HepG2 (cell line): Measurements from ENCODE around the gene SLC6A7.

Experiments
- CTCF ChIP-seq: sonication (generic); formaldehyde crosslinking; IDR thresholded peaks from 2 replicates; pipeline ENCODE4 v1.5.0; 2020; ENCODE audit warnings: mild to moderate bottlenecking, missing genetic modification reagents, moderate library complexity
- IRF9 ChIP-seq: sonication (generic); formaldehyde crosslinking; IDR thresholded peaks from 2 replicates; pipeline ENCODE4 v1.8.0; 2022; ENCODE audit warnings: missing genetic modification reagents, mild to moderate bottlenecking, borderline replicate concordance
- NONO ChIP-seq, 2 experiments: fragments of 450-650 bp in 1 of 2; sonication (generic) in 1 of 2; formaldehyde crosslinking in 1 of 2; IDR thresholded peaks in 1 of 2; conservative IDR thresholded peaks in 1 of 2; 2 replicates each; pipeline versions ENCODE4 v1.6.1 to v1.8.0; 2017 to 2022; ENCODE audit warnings: mild to moderate bottlenecking in 1 of 2, missing genetic modification reagents in 1 of 2, moderate library complexity in 1 of 2
- PITX1 ChIP-seq: sonication (generic); formaldehyde crosslinking; IDR thresholded peaks from 2 replicates; pipeline ENCODE4 v1.5.1; 2020; ENCODE audit warnings: mild to moderate bottlenecking, missing genetic modification reagents
- REXO4 ChIP-seq: sonication (generic); formaldehyde crosslinking; IDR thresholded peaks from 2 replicates; pipeline ENCODE4 v1.8.0; 2022; ENCODE audit warnings: missing genetic modification reagents, mild to moderate bottlenecking, borderline replicate concordance
- ZKSCAN1 ChIP-seq: fragments of 150-350 bp; IDR thresholded peaks from 2 replicates; pipeline ENCODE4 v1.6.1; 2014; ENCODE audit warnings: low read length
- ZNF747 ChIP-seq: sonication (generic); formaldehyde crosslinking; IDR thresholded peaks from 2 replicates; pipeline ENCODE4 v1.8.1; 2023; ENCODE audit warnings: missing genetic modification reagents, mild to moderate bottlenecking, borderline replicate concordance
- ZSCAN12 ChIP-seq: sonication (generic); formaldehyde crosslinking; IDR thresholded peaks from 2 replicates; pipeline ENCODE4 v1.9.0; 2021; ENCODE audit warnings: mild to moderate bottlenecking, missing genetic modification reagents
- TF ChIP-seq, protein P1 (sequence below): IDR thresholded peaks from 2 replicates; pipeline ENCODE4 v1.6.1; 2012; ENCODE audit warnings: inconsistent platforms

- no peak for TF ChIP-seq REXO4 (CRISPR knock-in tag)
- TF ChIP-seq PITX1 (CRISPR knock-in tag) = 0 out of 2 replicates have a peak, but pooled peaks have one; percentile 31
- TF ChIP-seq, protein P1, sequence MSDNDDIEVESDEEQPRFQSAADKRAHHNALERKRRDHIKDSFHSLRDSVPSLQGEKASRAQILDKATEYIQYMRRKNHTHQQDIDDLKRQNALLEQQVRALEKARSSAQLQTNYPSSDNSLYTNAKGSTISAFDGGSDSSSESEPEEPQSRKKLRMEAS = no peak
- no peak for TF ChIP-seq IRF9 (CRISPR knock-in tag)
- no peak for TF ChIP-seq ZKSCAN1
- TF ChIP-seq ZSCAN12 (CRISPR knock-in tag) = no peak
- TF ChIP-seq ZNF747 (CRISPR knock-in tag) = no peak
- no peak for TF ChIP-seq CTCF (CRISPR knock-in tag)
- no peak for TF ChIP-seq NONO (IDR thresholded peaks at IDR 0.05)
- TF ChIP-seq NONO (CRISPR knock-in tag; conservative IDR thresholded peaks at IDR 0.05) = no peak
Observed at GRCh38 chr5:150215979-150216944, 26.4 kb downstream of the SLC6A7 start.
